ENCODE data around the gene MMP23B.

MMP23B gene

DNA sequence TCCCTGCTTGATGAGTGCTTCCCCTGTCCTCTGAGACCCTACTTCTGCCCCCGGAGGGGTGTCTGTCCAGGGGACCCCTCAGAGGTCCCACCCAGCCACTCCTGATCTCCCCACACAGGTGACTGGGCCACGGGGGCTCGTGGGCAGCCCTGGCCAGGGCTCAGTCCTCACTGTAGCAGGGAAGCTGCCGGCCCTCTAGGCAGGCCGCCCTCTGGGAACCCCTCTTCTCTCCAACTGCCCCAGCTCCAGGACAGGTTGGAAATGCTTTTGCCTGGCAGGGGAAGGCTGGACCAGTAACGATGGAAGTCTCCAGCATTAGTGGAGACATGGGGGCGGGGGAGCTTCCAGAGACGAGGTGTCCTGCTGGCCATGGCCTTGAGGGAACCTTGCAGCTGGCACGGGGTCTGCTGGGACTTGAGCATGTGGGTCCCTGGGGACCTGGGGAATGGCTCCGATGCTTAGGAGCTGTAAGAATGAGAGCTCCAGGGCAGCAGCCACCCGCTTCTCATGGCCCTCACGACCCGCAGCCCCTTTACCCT, 28.9 kb upstream of the MMP23B start:
- no peak for DNase-seq

DNA sequence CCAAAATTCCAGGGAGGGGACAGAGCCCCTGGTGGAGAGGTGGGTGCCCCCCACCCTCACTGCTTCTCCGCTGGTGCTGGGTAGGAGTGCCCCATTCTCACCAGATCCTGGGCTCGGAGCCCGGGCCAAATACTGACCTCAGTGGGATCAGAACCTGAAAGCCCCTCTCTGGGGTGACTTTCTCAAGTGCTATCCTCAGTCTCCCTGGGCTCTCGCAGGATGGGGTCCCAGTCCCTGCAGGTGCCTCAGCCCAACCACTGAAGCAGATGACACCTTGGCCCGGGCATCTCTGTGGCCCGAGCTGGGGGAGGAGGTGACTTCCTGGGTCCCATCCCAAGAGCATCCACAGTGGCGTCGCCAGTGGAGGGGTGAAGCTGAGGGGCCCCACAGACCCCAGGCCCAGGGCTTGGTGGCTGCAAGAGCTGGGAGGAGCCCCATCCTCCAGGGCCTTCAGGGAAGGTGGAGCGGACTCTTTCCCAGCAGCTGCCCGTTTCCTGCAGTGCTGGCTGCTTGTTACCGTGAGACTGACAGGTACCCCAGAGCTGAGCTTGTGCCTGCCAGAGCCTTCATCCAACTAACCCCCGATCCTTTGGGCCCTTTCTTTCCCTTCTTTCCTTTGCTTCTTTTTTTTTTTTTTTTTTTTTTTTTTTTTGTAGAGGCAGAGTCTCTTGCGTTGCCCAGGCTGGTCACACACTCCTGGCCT, 28.2 kb upstream of the MMP23B start:
- no peak for DNase-seq

GRCh38 chr1:1604374-1605033, 27.5 kb upstream of the MMP23B start:
- DNase-seq: no peak

GRCh38 chr1:1605034-1605591, 26.9 kb upstream of the MMP23B start:
- DNase-seq: no peak

DNA sequence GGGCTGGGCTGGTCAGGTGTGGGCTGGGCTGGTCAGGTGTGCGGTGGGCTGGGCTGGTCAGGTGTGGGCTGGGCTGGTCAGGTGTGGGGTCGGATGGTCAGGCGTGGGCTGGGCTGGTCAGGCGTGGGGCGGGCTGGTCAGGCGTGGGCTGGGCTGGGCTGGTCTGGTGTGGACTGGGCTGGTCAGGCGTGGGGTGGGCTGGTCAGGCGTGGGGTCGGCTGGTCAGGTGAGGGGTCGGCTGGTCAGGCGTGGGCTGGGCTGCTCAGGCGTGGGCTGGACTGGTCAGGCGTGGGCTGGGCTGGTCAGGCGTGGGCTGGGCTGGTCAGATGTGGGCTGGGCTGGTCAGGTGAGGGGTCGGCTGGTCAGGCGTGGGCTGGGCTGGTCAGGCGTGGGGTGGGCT, 26.2 kb upstream of the MMP23B start:
- no peak for DNase-seq

GRCh38 chr1:1606232-1606631, 25.7 kb upstream of the MMP23B start:
- DNase-seq: no peak

- DNase-seq: no peak
Measured at GRCh38 chr1:1609822-1610485, 22.0 kb upstream of the MMP23B start.

DNA sequence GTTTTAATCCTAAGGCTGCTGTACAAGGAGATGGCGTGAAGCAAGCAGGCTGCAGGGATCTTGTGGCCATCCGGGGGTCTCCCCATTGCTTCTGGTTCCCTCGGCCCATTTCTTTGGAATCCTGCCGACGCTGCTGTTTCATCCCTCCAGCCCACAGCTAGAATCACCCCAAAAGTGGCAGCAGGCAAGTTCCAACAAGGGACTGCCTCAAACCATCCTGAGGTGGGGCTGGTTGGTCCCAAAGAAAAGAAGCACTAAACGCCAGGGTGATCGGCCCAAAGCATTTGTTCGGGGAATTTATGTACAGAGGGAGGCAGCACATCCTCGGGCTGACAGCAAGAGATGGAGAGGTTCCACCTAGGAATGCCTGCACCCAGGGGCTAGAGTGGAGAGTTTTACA, 21.2 kb upstream of the MMP23B start:
- no peak for DNase-seq

- DNase-seq: no peak
Measured at GRCh38 chr1:1612104-1612400, 19.9 kb upstream of the MMP23B start.

GRCh38 chr1:1613509-1614082, 18.4 kb upstream of the MMP23B start:
- no peak for DNase-seq

GRCh38 chr1:1614204-1614953, 17.6 kb upstream of the MMP23B start:
- no peak for DNase-seq

GRCh38 chr1:1614954-1615255, 17.1 kb upstream of the MMP23B start:
- no peak for DNase-seq

DNA sequence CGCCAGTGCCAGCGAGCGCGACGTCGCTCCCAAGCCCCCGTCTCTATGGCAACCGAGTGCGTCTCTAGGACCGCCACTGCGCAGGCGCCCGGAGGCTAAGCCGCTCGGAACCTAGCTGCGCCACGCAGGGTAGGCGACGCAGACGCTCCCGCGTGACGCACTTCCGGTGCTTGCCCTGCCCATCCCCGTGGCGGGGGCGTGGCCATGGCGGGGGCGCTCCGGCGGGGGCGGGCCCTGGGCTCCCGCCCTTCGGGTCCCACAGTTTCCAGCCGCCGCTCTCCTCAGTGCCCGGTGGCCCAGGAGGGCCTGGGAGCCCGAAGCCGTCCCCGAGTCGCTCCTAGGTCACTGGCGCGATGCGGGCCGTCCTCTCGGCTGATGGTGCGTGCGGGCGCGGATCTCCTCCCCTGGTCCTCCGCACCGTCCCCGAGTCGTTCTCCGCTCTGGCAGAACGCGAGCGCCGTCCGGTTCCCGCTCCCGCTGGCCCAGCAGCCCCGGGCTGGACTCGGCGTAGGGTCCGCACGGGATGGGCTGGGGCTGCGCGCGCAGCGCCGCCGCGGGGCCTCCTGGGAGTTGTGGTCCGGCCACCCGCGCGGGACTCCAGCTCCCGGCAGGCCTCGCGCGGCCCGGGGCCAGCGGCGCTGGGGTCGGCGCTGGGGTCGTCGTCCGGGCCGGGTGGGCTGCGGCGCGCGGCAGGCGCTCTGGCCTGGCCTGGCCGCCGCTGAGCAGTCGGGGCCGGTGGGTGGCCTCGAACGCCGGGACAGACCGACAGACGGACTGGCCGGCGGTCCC, 16.5 kb upstream of the MMP23B start, which contains the start of gene MIB2:
Gene MIB2 (plus strand): TSS at position 245 of the 789 bp plus-strand sequence. CDS start 7,953 bp downstream, outside the sequence.
- peak; percentile 96 for DNase-seq

GRCh38 chr1:1616045-1616790, 15.8 kb upstream of the MMP23B start:
- DNase-seq: no peak

- DNase-seq: no peak
Measured at GRCh38 chr1:1616838-1617237, 15.1 kb upstream of the MMP23B start.

DNA sequence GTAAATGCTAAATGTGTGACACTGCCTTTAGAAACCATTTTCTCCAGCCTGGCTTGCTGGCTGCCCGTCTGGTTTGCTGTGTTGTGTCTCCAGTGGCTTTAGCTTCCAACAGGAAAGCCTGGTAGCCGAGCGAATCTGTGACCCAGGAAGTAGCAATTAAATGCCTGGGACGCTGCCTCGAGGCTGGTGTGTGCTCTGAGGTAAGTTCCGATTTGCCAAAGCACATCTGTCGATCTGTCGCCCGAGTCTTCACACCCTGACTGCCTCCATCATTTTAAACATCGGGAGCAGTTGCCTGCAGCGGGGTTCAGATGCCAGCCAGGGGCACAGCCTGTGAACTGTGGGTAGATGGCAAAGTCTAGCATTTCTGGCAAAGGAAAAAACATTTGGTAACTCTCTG, 14.5 kb upstream of the MMP23B start:
- DNase-seq: no peak

DNA sequence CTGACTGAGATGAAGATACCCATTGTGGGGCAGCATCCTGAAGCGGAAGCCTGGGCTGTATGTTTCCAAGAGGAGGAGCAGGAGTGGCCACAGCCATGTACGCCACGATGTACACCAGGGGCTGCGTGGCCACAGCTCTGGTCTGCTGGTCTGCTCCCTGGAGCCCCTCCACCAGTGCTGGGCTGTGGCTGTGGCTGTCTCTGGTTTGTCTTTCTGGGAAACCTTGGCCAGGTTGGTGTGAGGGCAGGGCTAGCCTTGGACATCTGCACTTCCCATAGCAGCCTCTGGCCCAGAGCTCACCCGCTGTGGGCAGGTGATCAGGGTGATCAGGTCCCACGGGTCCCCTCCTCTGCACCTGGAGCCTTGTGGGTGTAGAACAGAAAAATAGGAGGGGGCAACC, 14.0 kb upstream of the MMP23B start:
- no peak for DNase-seq

DNA sequence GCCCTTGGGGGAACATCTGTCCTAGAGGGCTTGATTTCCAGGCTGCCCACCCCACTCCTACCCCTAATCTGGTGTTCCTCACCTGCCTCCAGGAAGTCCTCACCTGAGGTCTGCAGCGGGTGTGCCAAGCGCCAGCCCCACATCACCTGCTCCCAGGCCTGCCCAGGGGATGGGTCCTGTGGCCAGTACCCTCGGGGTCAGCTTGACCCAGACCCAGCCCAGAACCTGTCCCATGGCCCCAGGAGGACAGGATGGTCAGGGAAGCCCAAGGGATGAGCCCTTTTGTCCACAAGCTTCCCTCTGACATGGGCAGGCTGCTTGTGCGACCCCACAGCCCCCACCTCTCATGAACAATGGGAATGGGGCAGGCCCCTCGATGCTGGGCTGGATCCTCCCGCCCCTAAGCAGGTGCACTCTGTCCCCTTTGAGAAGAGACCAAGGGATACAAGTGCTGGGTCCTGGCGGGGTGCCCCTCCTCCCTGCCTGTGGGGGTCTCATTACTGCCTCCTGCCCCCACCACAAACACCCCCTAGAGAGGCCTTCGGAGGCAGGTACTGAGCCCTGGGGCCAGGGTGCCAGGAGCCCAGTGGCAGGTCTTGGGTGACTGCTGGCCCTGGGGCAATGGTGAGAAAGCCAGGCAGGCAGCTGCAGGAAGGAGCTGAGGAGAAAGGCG, 13.4 kb upstream of the MMP23B start:
- no peak for DNase-seq

GRCh38 chr1:1619917-1620361, 12.0 kb upstream of the MMP23B start:
- no peak for DNase-seq

GRCh38 chr1:1620433-1621139, 11.4 kb upstream of the MMP23B start:
- DNase-seq: no peak

All from T1000 (cell line).